ENCODE results near the gene AUTS2. TPM values are rescaled to one million over a fixed set of nuclear protein-coding genes. Genes with fewer than 3 reads are reported as not detected.

Gene AUTS2
- total and polyA plus RNA-seq, 11 donors: 3.4 to 14.0 (median 7.3) TPM

DNA sequence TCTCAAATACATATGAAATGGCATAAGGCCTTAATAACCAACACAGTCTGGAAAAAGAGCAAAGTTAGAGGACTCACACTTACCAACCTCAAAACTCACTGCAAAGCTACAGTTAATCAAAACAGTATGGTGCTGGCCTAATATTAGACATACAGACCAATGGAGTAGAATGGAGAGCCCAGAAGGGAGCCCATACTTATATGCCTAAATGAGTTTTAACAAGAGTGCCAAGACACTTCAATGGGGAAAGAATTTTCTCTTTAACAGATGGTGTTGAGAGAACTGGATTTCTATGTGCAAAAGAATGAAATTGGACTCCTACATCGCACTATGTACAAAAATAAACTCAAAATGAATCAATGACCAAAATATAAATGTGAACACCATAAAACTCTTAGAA is 522.6 kb downstream of the AUTS2 start:
- 98 to 100% (median 99%) methylated on average over 1 of the region's 1 CpG for WGBS, 4 donors
- ATAC-seq (no peak), DNase-seq (no peak)
- H3K27ac ChIP-seq: no peak overlapping the region
- H3K9me3 ChIP-seq: peaks cover 0 to 46% (median 11%) of the 10 kb centered on the region in 12 donors
- no peaks in the 10 kb centered on the region for H3K27me3 ChIP-seq
- no peaks in the 10 kb centered on the region for H3K4me1 ChIP-seq
- no peak for TF ChIP-seq POLR2A (IDR thresholded peaks at IDR 0.05)
- TF ChIP-seq, protein P1, sequence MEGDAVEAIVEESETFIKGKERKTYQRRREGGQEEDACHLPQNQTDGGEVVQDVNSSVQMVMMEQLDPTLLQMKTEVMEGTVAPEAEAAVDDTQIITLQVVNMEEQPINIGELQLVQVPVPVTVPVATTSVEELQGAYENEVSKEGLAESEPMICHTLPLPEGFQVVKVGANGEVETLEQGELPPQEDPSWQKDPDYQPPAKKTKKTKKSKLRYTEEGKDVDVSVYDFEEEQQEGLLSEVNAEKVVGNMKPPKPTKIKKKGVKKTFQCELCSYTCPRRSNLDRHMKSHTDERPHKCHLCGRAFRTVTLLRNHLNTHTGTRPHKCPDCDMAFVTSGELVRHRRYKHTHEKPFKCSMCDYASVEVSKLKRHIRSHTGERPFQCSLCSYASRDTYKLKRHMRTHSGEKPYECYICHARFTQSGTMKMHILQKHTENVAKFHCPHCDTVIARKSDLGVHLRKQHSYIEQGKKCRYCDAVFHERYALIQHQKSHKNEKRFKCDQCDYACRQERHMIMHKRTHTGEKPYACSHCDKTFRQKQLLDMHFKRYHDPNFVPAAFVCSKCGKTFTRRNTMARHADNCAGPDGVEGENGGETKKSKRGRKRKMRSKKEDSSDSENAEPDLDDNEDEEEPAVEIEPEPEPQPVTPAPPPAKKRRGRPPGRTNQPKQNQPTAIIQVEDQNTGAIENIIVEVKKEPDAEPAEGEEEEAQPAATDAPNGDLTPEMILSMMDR (IDR thresholded peaks at IDR 0.05): no peak
- intact Hi-C loops (cut with DNase I): loop anchor here in 1 of 10 donors (10.0 kb wide), 1 partner anchor 56 kb away; no protein-coding TSS in a partner anchor
- no peak overlapping the region for H3K4me3 ChIP-seq
- H3K36me3 ChIP-seq: peaks cover 0 to 29% (median 0%) of the 10 kb centered on the region in 9 donors

DNA sequence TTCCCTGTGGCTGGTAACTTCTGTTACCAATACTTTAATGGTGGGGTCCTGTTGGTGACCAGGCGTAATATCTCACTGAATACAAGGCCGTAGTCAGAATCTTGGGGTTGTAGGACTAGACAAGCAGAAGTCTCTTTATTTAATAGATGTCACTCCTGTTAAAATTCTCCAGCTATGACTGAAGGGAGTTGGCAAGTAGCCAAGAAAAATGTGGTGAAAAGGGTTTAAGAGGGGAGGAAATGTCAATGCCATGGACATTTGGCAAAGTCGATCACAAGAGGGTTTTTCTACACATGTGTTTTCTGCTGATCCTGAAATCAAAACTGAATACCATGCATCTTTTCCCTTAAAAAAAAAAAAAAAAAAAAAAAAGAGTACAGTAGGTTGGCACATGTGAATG is 533.5 kb downstream of the AUTS2 start:
- ATAC-seq: no peak
- intact Hi-C loops (cut with DNase I): no loop called here
- no peaks in the 10 kb centered on the region for H3K9me3 ChIP-seq
- no peak for DNase-seq
- H3K36me3 ChIP-seq: no peaks in the 10 kb centered on the region
- no peaks in the 10 kb centered on the region for H3K27me3 ChIP-seq
- TF ChIP-seq, protein P1 (IDR thresholded peaks at IDR 0.05): no peak
- TF ChIP-seq POLR2A (IDR thresholded peaks at IDR 0.05): no peak
- no peak overlapping the region for H3K27ac ChIP-seq
- no peak overlapping the region for H3K4me3 ChIP-seq
- peaks cover 0 to 10% (median 0%) of the 10 kb centered on the region in 12 donors for H3K4me1 ChIP-seq
- WGBS, 4 donors: 78 to 84% (median 83%) methylated on average over 3 of the region's 3 CpGs

- Histone ChIP-seq H3K4me1 (peaks cover 0 to 10% (median 0%) of the 10 kb centered on the region in 12 donors), H3K9me3 (no peaks in the 10 kb centered on the region), H3K36me3 (no peaks in the 10 kb centered on the region), H3K27ac (no peak overlapping the region), H3K27me3 (no peaks in the 10 kb centered on the region), H3K4me3 (no peak overlapping the region)
- 92 to 95% (median 93%) methylated on average over 11 of the region's 11 CpGs for WGBS, 4 donors
- no peak for DNase-seq
- TF ChIP-seq, protein P1 (IDR thresholded peaks at IDR 0.05): no peak
- TF ChIP-seq POLR2A (IDR thresholded peaks at IDR 0.05): no peak
- ATAC-seq: no peak
- intact Hi-C loops (cut with DNase I): no loop called here
These were observed 534.1 kb downstream of the AUTS2 start for GRCh38 chr7:70132226-70132851.

GRCh38 chr7:70132852-70133690 is 534.8 kb downstream of the AUTS2 start:
- WGBS, 4 donors: 61 to 79% (median 73%) methylated on average over 1 of the region's 1 CpG

More at GRCh38 chr7:70132852-70133690, 534.8 kb downstream of the AUTS2 start:
- DNase-seq (no peak), ATAC-seq (no peak)
- intact Hi-C loops (cut with DNase I): no loop called here
- TF ChIP-seq POLR2A (IDR thresholded peaks at IDR 0.05): no peak
- TF ChIP-seq, protein P1 (IDR thresholded peaks at IDR 0.05): no peak
- Histone ChIP-seq H3K9me3 (no peaks in the 10 kb centered on the region), H3K4me3 (no peak overlapping the region), H3K36me3 (no peaks in the 10 kb centered on the region), H3K4me1 (peaks cover 0 to 10% (median 0%) of the 10 kb centered on the region in 12 donors), H3K27me3 (no peaks in the 10 kb centered on the region), H3K27ac (no peak overlapping the region)
